ENCODE data around the gene LITAF.

LITAF gene

DNA sequence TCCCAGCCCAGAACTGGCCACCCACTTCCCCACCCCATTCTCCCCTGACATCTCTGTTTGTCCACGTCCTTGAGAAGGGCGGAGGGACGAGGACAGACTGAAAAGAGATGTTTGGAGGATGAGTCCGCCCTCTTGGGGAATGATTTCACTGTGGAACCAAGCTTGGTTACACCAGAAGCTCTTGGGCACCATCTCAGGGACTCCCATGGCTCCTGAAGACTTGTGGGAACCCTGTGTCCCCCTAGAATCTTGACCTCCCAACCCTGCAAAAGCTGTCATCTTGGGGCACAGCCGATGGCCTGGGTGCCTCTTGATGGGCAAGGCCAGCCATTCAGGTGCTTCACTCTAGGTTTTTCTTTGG is 25.9 kb upstream of the LITAF start:
- Mint-ChIP-seq H3K27me3 (ENCODE audit: low read depth) (peaks cover 13% of the 10 kb centered on the region), H3K9me3 (no peaks in the 10 kb centered on the region)

DNA sequence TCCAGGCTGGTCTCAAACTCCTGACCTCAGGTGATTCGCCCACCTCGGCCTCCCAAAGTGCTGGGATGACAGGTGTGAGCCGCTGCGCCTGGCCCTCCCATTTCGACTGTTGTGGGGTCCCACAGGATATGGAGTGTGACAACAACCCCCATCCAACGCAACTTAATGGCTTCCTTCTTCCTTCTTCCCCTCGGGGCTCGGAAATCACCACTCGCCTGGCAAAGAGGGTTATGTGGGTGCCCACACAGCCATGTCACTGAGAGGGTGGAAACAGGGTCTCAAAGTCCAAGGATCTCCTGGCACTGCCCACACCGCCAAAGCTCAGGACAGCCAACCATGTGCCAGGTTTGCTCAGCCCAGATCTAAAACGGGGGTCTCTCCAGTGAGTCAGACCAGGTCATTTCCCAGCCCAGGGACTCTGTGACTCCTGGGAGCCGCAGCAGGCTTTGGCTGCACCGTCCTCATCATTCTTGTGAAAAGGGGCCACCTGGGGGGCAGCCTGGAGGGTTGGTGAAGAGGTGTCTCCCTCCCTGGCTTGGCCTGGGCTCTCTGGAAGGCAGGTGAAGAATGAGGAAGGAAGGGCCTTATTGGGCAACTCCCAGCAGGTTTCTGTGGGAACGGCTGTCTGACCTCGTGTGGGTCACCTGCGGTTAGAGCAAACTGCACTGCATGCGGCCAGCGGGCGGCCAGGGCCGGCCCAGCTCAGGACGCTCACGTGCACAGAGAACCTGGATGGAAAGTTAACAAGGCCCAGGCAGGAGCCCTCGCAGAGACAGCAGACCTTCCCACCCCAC is 25.3 kb upstream of the LITAF start:
- H3K4me3 Mint-ChIP-seq: no peak overlapping the region
- H3K36me3 Mint-ChIP-seq (ENCODE audit: low read depth): no peaks in the 10 kb centered on the region
- H3K27ac Mint-ChIP-seq: peak overlapping the region in 1 of 3 experiments; percentile 48
- TF ChIP-seq CTCF (IDR thresholded peaks at IDR 0.05; ENCODE audit: unreplicated experiment in 3 of 3): no peak
- peaks cover 13% of the 10 kb centered on the region for H3K27me3 Mint-ChIP-seq (ENCODE audit: low read depth)
- peaks cover 27% of the 10 kb centered on the region for H3K4me1 Mint-ChIP-seq
- H3K9me3 Mint-ChIP-seq: no peaks in the 10 kb centered on the region

More for the DNA sequence above, 25.9 kb upstream of the LITAF start:
- TF ChIP-seq CTCF (IDR thresholded peaks at IDR 0.05; ENCODE audit: unreplicated experiment in 3 of 3): no peak
- H3K27ac Mint-ChIP-seq: peak overlapping the region in 1 of 3 experiments; percentile 48
- H3K36me3 Mint-ChIP-seq (ENCODE audit: low read depth): no peaks in the 10 kb centered on the region
- H3K4me3 Mint-ChIP-seq: no peak overlapping the region
- peaks cover 26% of the 10 kb centered on the region for H3K4me1 Mint-ChIP-seq

GRCh38 chr16:11610580-11610979 is 23.9 kb upstream of the LITAF start:
- peak overlapping the region; percentile 88 to 93 (median 92) for H3K27ac Mint-ChIP-seq
- H3K27me3 Mint-ChIP-seq (ENCODE audit: low read depth): peaks cover 13% of the 10 kb centered on the region
- no peaks in the 10 kb centered on the region for H3K36me3 Mint-ChIP-seq (ENCODE audit: low read depth)
- TF ChIP-seq CTCF (IDR thresholded peaks at IDR 0.05; ENCODE audit: unreplicated experiment in 3 of 3): no peak
- no peak overlapping the region for H3K4me3 Mint-ChIP-seq
- H3K9me3 Mint-ChIP-seq: no peaks in the 10 kb centered on the region
- H3K4me1 Mint-ChIP-seq: peaks cover 27% of the 10 kb centered on the region

- Mint-ChIP-seq H3K4me1 (peaks cover 28% of the 10 kb centered on the region), H3K4me3 (no peak overlapping the region), H3K27me3 (ENCODE audit: low read depth) (peaks cover 13% of the 10 kb centered on the region), H3K27ac (peak overlapping the region; percentile 88 to 93 (median 92)), H3K36me3 (ENCODE audit: low read depth) (no peaks in the 10 kb centered on the region), H3K9me3 (no peaks in the 10 kb centered on the region)
- TF ChIP-seq CTCF (IDR thresholded peaks at IDR 0.05; ENCODE audit: unreplicated experiment in 3 of 3): no peak
These were observed 23.4 kb upstream of the LITAF start for GRCh38 chr16:11610121-11610505.

- H3K4me3 Mint-ChIP-seq: peak overlapping the region in 2 of 3 experiments; percentile 5 to 17
These were observed 22.9 kb upstream of the LITAF start for GRCh38 chr16:11609474-11610120.

More at GRCh38 chr16:11609474-11610120, 22.9 kb upstream of the LITAF start:
- no peaks in the 10 kb centered on the region for H3K9me3 Mint-ChIP-seq
- no peaks in the 10 kb centered on the region for H3K36me3 Mint-ChIP-seq (ENCODE audit: low read depth)
- peak overlapping the region; percentile 88 to 93 (median 92) for H3K27ac Mint-ChIP-seq
- peaks cover 30% of the 10 kb centered on the region for H3K4me1 Mint-ChIP-seq
- H3K27me3 Mint-ChIP-seq (ENCODE audit: low read depth): peaks cover 13% of the 10 kb centered on the region
- no peak for TF ChIP-seq CTCF (IDR thresholded peaks at IDR 0.05; ENCODE audit: unreplicated experiment in 3 of 3)

All from nephron (organoid).